Measurements from ENCODE around the gene FES. TPM values are rescaled to one million over a fixed set of nuclear protein-coding genes. Genes with fewer than 3 reads are reported as not detected.

FES gene
- total RNA-seq, 1 experiment from 2014 or later: 6.7 TPM

- Histone ChIP-seq H2BK20ac (ENCODE audit: low read depth, low read length, poor library complexity, severe bottlenecking) (no peak overlapping the region), H3K4me2 (ENCODE audit: insufficient read depth, insufficient read length, low read length) (no peak overlapping the region), H3K79me1 (ENCODE audit: insufficient read depth, low read depth, low read length, poor library complexity, severe bottlenecking) (no peaks in the 10 kb centered on the region), H4K91ac (ENCODE audit: insufficient read length, low read depth, low read length) (no peak overlapping the region), H3K4me1 (ENCODE audit: insufficient read depth, low read length) (no peaks in the 10 kb centered on the region), H3K27me3 (ENCODE audit: insufficient read depth, low read length) (no peaks in the 10 kb centered on the region), H4K5ac (ENCODE audit: insufficient read length, low read depth, low read length) (no peak overlapping the region), H4K8ac (replicated peaks; ENCODE audit: insufficient read length, low read depth, low read length) (no peak overlapping the region), H3K79me2 (ENCODE audit: insufficient read depth, low read length) (no peaks in the 10 kb centered on the region), H2BK120ac (ENCODE audit: low read depth, low read length, poor library complexity, severe bottlenecking) (no peak overlapping the region), H3K23me2 (ENCODE audit: insufficient read length, low read depth, low read length, poor library complexity, severe bottlenecking) (peaks cover 7% of the 10 kb centered on the region), H3K9ac (ENCODE audit: extremely low read depth, insufficient read length, low read length) (no peak overlapping the region), H3K14ac (ENCODE audit: insufficient read depth, low read length) (no peak overlapping the region), H4K20me1 (ENCODE audit: control insufficient read depth, insufficient read depth, insufficient read length) (no peaks in the 10 kb centered on the region), H3K9me3 (ENCODE audit: control insufficient read depth, low read depth, low read length) (no peaks in the 10 kb centered on the region), H3K56ac (ENCODE audit: insufficient read length, low read depth, low read length) (no peak overlapping the region), H2BK5ac (ENCODE audit: insufficient read length, low read length) (no peak overlapping the region), H3T11ph (ENCODE audit: low read length) (no peak overlapping the region), H2AK5ac (ENCODE audit: insufficient read length, low read length) (no peak overlapping the region), H3K27ac (ENCODE audit: insufficient read length, low read depth, low read length) (no peak overlapping the region), H2BK12ac (ENCODE audit: insufficient read length, low read depth, low read length) (no peak overlapping the region), H2AFZ (ENCODE audit: low read length) (no peak overlapping the region), H3K18ac (ENCODE audit: insufficient read length, low read depth, low read length) (no peak overlapping the region), H2BK15ac (ENCODE audit: low read depth, low read length) (no peak overlapping the region), H3K23ac (ENCODE audit: insufficient read length, low read depth, low read length) (no peak overlapping the region), H3K4ac (ENCODE audit: low read depth, low read length) (no peak overlapping the region)
- no peak for DNase-seq
- Mint-ChIP-seq H3K4me1 (peaks cover 17 to 29% of the 10 kb centered on the region in 2 experiments), H3K36me3 (ENCODE audit: insufficient read depth in 1 of 3, low read depth in 3 of 3) (peaks cover 0 to 8% (median 0%) of the 10 kb centered on the region in 3 experiments; a peak in 2 of 7 replicates), H3K27ac (no peak overlapping the region; a peak in 1 of 7 replicates), H3K4me3 (no peak overlapping the region), H3K9me3 (no peaks in the 10 kb centered on the region; a peak in 1 of 5 replicates), H3K27me3 (ENCODE audit: low read depth) (no peaks in the 10 kb centered on the region)
- WGBS (ENCODE audit: extremely low coverage, insufficient read length, low lambda C conversion rate): no CpG with 5 or more reads among the region's 13 CpGs
- TF ChIP-seq CTCF (conservative IDR thresholded peaks at IDR 0.05): no peak
Measured at GRCh38 chr15:90887037-90887481, 2.8 kb downstream of the FES start.

Measured in H9 (cell line).